ENCODE data around the gene RASA2.

RASA2 gene

DNA sequence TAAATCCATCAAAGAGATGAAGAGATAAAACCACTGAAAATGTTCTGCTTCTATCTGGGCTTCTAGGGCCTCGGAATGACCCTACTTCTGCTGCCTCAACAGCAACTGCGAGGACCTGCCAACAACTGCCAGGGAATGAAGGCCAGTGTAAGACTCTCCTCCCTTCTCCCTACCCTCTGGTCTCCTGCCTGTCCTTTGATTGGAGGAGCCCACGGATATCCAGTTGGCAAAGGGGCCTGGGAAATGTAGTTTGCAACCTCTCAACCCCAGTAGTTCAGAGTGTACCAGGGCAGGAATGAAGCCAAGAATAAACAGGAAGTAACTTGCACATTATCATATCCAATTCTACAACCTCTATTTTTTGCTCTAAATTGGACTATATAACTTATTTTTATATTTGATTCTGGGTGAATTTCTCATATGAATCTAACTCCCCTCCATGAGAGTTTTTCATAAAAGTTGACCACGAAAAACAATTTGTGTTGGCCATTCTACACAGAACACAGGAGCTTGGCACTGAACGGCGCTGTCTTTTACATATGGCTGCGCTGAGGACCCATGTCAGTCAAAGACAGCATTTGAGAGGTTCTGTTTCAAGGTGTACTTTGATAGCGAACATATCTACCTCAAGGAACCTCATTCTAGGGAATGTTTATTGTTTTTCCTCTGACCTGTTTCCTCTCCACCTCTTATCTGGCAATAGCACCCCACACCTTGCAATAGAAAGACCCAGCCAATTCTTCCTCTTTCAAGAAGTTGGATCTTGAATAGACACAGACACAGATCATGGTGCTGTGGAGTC lies 160.1 kb downstream of the RASA2 start:
- Histone ChIP-seq H3K9ac (ENCODE audit: low read depth, low read length) (no peak overlapping the region), H3K27ac (ENCODE audit: low read depth, low read length) (no peak overlapping the region), H3K9me3 (ENCODE audit: control insufficient read depth, insufficient read depth, low read length) (no peaks in the 10 kb centered on the region), H3K36me3 (ENCODE audit: control insufficient read depth, insufficient read depth, low read length) (no peaks in the 10 kb centered on the region), H3K4me3 (ENCODE audit: low read depth, low read length) (no peak overlapping the region), H3K27me3 (ENCODE audit: control insufficient read depth, insufficient read depth, low read length) (no peaks in the 10 kb centered on the region), H3K4me1 (ENCODE audit: control insufficient read depth, insufficient read depth, low read length) (peaks cover 5% of the 10 kb centered on the region; the same call in 1 of the 2 replicates)

DNA sequence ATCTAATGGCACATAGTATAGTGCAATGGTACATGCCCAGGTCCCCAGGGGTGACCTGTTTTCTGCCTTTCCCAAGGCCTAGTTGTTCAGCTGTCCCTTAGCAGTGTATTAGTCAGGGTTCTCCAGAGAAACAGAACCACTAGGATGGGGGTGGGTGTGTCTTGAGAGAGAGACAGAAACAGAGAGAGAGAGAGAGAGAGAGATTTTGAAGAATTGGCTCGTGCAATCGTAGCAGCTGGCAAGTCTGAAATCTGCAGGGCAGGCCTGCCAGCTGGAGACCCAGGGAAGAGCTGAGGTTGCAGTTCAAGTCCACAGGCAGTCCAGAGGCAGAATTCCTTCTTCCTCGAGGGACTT lies 160.7 kb downstream of the RASA2 start:
- no peak overlapping the region for H3K9ac ChIP-seq (ENCODE audit: low read depth, low read length)
- no peak overlapping the region for H3K27ac ChIP-seq (ENCODE audit: low read depth, low read length)
- H3K27me3 ChIP-seq (ENCODE audit: control insufficient read depth, insufficient read depth, low read length) = no peaks in the 10 kb centered on the region
- H3K4me3 ChIP-seq (ENCODE audit: low read depth, low read length) = no peak overlapping the region
- H3K36me3 ChIP-seq (ENCODE audit: control insufficient read depth, insufficient read depth, low read length) = no peaks in the 10 kb centered on the region
- H3K4me1 ChIP-seq (ENCODE audit: control insufficient read depth, insufficient read depth, low read length) = peaks cover 5% of the 10 kb centered on the region; the same call in 1 of the 2 replicates
- no peaks in the 10 kb centered on the region for H3K9me3 ChIP-seq (ENCODE audit: control insufficient read depth, insufficient read depth, low read length)

DNA sequence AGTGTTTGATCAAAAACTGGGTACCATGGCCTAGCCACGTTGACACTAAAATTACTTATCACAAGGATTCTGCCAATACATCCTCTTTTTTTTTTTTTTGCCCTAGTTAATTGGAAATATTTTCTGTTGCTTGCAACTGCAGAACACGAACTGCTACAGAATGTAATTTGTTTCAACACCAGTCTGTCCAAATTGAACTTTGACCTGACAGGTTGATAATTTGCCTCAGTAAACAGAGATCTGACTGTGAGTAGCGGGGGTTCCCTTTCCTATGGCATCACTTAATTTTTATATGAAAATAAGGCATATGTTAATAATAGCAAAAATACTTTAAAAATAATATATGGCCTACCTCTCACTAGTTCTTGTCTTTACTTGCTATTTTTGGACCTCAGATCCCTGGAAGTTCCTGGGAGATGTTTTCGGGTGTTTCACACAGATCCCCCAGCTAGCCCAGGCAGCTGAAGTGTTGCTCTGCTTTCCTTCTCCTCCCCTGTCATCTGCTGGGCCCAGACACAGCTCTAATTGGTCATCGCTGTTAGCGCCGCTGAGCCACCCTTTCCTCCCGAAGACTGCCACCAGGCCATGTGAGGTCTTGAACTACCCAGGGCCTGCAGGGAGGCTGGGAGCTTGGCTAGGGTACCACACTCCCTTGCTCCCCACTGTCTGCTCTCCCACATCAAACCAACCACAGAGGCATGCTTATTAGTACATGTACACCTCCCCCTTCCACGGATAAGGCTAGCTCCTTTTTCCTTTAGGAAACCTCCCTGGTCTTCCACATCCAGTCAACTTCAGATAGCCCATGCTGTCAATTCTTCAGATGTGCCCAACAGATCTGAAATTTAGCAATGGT lies 161.5 kb downstream of the RASA2 start:
- Histone ChIP-seq H3K4me3 (ENCODE audit: low read depth, low read length) (no peak overlapping the region), H3K27ac (ENCODE audit: low read depth, low read length) (no peak overlapping the region), H3K27me3 (ENCODE audit: control insufficient read depth, insufficient read depth, low read length) (no peaks in the 10 kb centered on the region), H3K36me3 (ENCODE audit: control insufficient read depth, insufficient read depth, low read length) (no peaks in the 10 kb centered on the region), H3K9ac (ENCODE audit: low read depth, low read length) (no peak overlapping the region), H3K4me1 (ENCODE audit: control insufficient read depth, insufficient read depth, low read length) (peaks cover 3% of the 10 kb centered on the region; the same call in 1 of the 2 replicates), H3K9me3 (ENCODE audit: control insufficient read depth, insufficient read depth, low read length) (no peaks in the 10 kb centered on the region)

DNA sequence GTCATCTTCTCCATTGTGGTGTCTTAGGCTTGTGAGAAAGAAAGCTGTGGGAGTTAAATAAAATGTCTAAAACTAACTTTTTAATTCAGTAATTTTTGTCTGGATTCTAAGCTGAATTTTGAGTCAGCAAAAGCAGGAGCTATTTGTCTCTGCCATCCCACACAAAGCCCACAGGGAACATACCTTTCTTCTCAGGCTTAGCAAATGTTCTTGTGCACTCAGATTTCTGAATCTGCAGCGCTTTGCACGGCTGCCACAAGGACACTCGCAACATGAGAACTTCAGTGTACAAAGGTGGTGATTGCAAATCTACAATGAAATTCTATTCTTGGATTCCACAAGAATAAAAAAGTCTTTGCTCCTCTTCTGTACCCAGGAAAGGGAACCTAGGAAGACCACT lies 163.0 kb downstream of the RASA2 start:
- Histone ChIP-seq H3K36me3 (ENCODE audit: control insufficient read depth, insufficient read depth, low read length) (no peaks in the 10 kb centered on the region), H3K27ac (ENCODE audit: low read depth, low read length) (no peak overlapping the region), H3K4me3 (ENCODE audit: low read depth, low read length) (no peak overlapping the region), H3K9me3 (ENCODE audit: control insufficient read depth, insufficient read depth, low read length) (no peaks in the 10 kb centered on the region), H3K27me3 (ENCODE audit: control insufficient read depth, insufficient read depth, low read length) (no peaks in the 10 kb centered on the region), H3K4me1 (ENCODE audit: control insufficient read depth, insufficient read depth, low read length) (no peaks in the 10 kb centered on the region), H3K9ac (ENCODE audit: low read depth, low read length) (no peak overlapping the region)

DNA sequence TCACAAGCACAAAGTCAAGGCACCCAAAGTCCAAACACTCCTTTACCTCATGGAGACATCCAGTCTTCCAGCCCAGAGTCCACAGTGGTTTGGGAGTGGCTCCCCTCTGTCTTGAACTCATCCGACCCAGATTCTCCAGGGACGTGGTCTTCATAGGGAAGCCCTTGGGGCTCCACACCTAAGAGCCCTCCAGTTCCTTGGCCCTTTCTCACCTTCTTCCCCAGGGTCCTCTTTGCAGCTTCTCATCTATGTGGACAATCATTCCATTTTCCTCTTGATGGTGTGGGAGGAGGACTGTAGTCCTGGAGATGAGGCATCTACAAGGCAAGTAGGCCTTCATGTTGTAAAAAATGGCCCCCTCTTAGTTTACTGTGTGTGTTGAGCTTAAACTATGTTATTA lies 164.0 kb downstream of the RASA2 start:
- H3K4me3 ChIP-seq (ENCODE audit: low read depth, low read length) = no peak overlapping the region
- H3K36me3 ChIP-seq (ENCODE audit: control insufficient read depth, insufficient read depth, low read length) = no peaks in the 10 kb centered on the region
- H3K27me3 ChIP-seq (ENCODE audit: control insufficient read depth, insufficient read depth, low read length) = no peaks in the 10 kb centered on the region
- H3K27ac ChIP-seq (ENCODE audit: low read depth, low read length) = no peak overlapping the region
- H3K4me1 ChIP-seq (ENCODE audit: control insufficient read depth, insufficient read depth, low read length) = no peaks in the 10 kb centered on the region
- no peak overlapping the region for H3K9ac ChIP-seq (ENCODE audit: low read depth, low read length)
- H3K9me3 ChIP-seq (ENCODE audit: control insufficient read depth, insufficient read depth, low read length) = no peaks in the 10 kb centered on the region

DNA sequence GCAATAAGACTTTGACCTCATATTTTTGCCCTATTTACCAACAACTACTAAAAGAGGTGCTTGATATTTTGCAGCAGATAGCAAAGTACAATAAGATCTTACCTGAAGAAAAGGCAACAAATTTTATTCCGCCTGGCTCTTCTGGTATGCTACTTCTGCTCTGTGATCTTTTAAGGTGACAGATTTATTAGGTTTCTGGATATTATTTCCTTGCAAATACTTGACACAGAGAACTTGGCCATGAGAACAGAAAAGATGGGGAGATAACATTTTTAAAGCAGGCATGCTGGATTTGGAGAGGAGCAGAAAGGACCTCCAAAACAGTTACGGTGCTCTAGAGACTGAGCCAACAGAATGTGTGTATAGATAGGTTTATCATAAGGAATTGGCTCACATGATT lies 164.6 kb downstream of the RASA2 start:
- H3K27me3 ChIP-seq (ENCODE audit: control insufficient read depth, insufficient read depth, low read length) = no peaks in the 10 kb centered on the region
- H3K27ac ChIP-seq (ENCODE audit: low read depth, low read length) = no peak overlapping the region
- H3K9me3 ChIP-seq (ENCODE audit: control insufficient read depth, insufficient read depth, low read length) = no peaks in the 10 kb centered on the region
- no peak overlapping the region for H3K4me3 ChIP-seq (ENCODE audit: low read depth, low read length)
- no peaks in the 10 kb centered on the region for H3K4me1 ChIP-seq (ENCODE audit: control insufficient read depth, insufficient read depth, low read length)
- no peak overlapping the region for H3K9ac ChIP-seq (ENCODE audit: low read depth, low read length)
- H3K36me3 ChIP-seq (ENCODE audit: control insufficient read depth, insufficient read depth, low read length) = no peaks in the 10 kb centered on the region

DNA sequence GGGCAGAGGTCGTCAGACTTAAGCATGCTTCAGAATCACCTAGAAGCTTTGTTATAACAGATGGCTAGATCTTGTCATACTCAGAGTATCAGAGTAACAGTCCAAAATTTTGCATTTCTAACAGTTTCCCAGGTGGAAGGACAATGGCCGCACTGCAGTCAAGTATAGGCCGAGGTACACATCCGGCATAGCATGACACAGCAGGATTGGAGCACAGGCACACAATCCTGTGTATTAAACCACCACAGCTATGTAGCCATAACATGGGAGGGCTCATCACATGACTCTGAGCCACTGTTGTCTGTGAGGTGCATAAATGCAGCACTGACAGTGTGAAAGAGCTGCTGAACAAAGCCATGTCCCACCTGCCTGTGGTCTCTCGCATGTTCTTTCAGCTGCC lies 165.5 kb downstream of the RASA2 start:
- peaks cover 8% of the 10 kb centered on the region; the same call in 1 of the 2 replicates for H3K9me3 ChIP-seq (ENCODE audit: control insufficient read depth, insufficient read depth, low read length)
- H3K9ac ChIP-seq (ENCODE audit: low read depth, low read length) = no peak overlapping the region
- H3K4me1 ChIP-seq (ENCODE audit: control insufficient read depth, insufficient read depth, low read length) = no peaks in the 10 kb centered on the region
- no peaks in the 10 kb centered on the region for H3K27me3 ChIP-seq (ENCODE audit: control insufficient read depth, insufficient read depth, low read length)
- H3K36me3 ChIP-seq (ENCODE audit: control insufficient read depth, insufficient read depth, low read length) = no peaks in the 10 kb centered on the region
- no peak overlapping the region for H3K4me3 ChIP-seq (ENCODE audit: low read depth, low read length)
- no peak overlapping the region for H3K27ac ChIP-seq (ENCODE audit: low read depth, low read length)

DNA sequence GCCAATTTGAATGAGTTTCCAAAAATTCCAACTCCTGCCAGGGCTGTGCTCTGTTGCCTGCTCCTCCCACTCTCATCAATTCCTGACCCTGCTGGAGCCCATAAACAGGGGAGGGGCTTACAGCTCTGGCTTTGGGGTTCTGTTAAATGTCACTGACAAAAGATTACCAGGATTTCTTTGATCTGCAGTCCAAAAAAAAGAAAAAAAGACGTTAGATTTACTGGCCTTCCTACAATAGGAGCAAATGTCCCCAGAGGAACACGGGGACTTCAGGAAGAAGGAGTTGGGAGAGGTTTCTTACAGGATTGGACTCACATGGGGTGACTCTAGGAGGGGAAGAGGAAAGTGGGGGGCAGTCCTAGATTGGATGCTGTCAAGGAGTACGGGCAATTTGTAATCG lies 167.0 kb downstream of the RASA2 start:
- Histone ChIP-seq H3K27ac (ENCODE audit: low read depth, low read length) (no peak overlapping the region), H3K4me3 (ENCODE audit: low read depth, low read length) (no peak overlapping the region), H3K27me3 (ENCODE audit: control insufficient read depth, insufficient read depth, low read length) (peaks cover 6% of the 10 kb centered on the region), H3K9ac (ENCODE audit: low read depth, low read length) (no peak overlapping the region), H3K9me3 (ENCODE audit: control insufficient read depth, insufficient read depth, low read length) (peaks cover 12% of the 10 kb centered on the region), H3K36me3 (ENCODE audit: control insufficient read depth, insufficient read depth, low read length) (no peaks in the 10 kb centered on the region), H3K4me1 (ENCODE audit: control insufficient read depth, insufficient read depth, low read length) (no peaks in the 10 kb centered on the region)

DNA sequence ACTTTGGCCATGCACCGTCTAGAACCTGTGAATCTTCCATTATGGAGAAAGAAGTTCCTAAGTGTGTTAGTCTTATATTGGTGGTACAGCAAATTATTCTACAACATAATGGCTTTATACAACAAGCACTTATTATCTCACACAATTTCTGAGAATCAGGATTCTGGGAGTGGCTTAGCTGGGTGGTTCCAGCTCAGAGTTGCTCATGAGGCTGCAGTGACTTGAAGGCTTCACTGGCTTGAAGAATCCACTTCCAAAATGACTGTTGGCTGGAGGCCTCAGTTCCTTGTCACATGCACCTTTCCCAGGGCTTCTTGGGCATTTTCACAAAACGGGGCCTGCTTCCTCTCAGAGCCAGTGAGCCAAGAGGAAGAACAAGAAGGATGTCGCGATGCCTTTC lies 169.0 kb downstream of the RASA2 start:
- Histone ChIP-seq H3K4me3 (ENCODE audit: low read depth, low read length) (no peak overlapping the region), H3K4me1 (ENCODE audit: control insufficient read depth, insufficient read depth, low read length) (no peaks in the 10 kb centered on the region), H3K9me3 (ENCODE audit: control insufficient read depth, insufficient read depth, low read length) (peaks cover 12% of the 10 kb centered on the region), H3K27me3 (ENCODE audit: control insufficient read depth, insufficient read depth, low read length) (peaks cover 26% of the 10 kb centered on the region), H3K27ac (ENCODE audit: low read depth, low read length) (no peak overlapping the region), H3K36me3 (ENCODE audit: control insufficient read depth, insufficient read depth, low read length) (no peaks in the 10 kb centered on the region), H3K9ac (ENCODE audit: low read depth, low read length) (no peak overlapping the region)

DNA sequence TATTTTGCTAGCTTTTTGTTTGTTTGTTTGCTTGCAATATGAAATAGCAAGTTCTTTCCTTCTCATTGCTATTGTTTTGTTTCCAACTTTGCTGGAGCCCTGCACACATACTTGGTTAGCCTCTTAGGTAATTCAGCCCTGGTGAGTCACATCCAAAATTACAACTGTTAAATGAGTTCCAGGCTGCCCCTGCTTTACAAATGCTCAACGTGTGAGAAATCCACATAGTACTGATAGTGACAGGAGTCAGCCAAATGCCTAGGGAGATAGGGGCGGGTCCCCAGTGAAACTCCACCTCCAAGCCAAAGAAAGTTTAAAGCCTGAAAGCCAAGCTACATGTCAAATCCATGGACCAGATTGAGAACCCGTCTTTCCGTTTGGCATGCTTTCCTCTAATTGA lies 169.9 kb downstream of the RASA2 start:
- Histone ChIP-seq H3K9me3 (ENCODE audit: control insufficient read depth, insufficient read depth, low read length) (peaks cover 12% of the 10 kb centered on the region), H3K4me1 (ENCODE audit: control insufficient read depth, insufficient read depth, low read length) (no peaks in the 10 kb centered on the region), H3K4me3 (ENCODE audit: low read depth, low read length) (no peak overlapping the region), H3K27ac (ENCODE audit: low read depth, low read length) (no peak overlapping the region), H3K36me3 (ENCODE audit: control insufficient read depth, insufficient read depth, low read length) (no peaks in the 10 kb centered on the region), H3K27me3 (ENCODE audit: control insufficient read depth, insufficient read depth, low read length) (peaks cover 28% of the 10 kb centered on the region), H3K9ac (ENCODE audit: low read depth, low read length) (no peak overlapping the region)

DNA sequence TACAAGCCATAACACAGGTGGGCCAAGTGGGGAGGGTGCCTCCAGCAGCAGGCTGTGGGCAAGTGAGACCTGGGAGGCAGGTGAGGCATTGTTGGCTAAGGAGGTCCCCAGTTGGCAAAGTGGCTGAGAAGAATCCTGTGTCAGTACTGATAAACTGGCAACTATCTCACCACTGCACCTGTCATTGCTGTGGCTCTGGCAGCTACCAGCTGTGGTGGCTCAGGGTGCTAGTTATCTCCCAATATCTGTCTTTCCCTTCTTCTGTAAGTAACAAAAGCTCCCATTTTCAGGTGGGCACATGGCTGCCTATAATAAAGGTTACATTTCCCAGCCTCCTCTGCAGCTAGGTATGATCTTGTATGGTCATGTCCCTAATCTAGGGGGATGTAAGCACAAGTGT lies 170.7 kb downstream of the RASA2 start:
- H3K9ac ChIP-seq (ENCODE audit: low read depth, low read length) = no peak overlapping the region
- H3K27me3 ChIP-seq (ENCODE audit: control insufficient read depth, insufficient read depth, low read length) = peaks cover 28% of the 10 kb centered on the region
- H3K36me3 ChIP-seq (ENCODE audit: control insufficient read depth, insufficient read depth, low read length) = no peaks in the 10 kb centered on the region
- peaks cover 12% of the 10 kb centered on the region for H3K9me3 ChIP-seq (ENCODE audit: control insufficient read depth, insufficient read depth, low read length)
- no peak overlapping the region for H3K27ac ChIP-seq (ENCODE audit: low read depth, low read length)
- no peaks in the 10 kb centered on the region for H3K4me1 ChIP-seq (ENCODE audit: control insufficient read depth, insufficient read depth, low read length)
- no peak overlapping the region for H3K4me3 ChIP-seq (ENCODE audit: low read depth, low read length)

All from HUES48 (cell line).